IMR-90 (cell line): Measurements from ENCODE around the gene DDN. TPM values are rescaled to one million over a fixed set of nuclear protein-coding genes. Genes with fewer than 3 reads are reported as not detected.

Source experiments
- ATAC-seq: fragments of 200-7000 bp; cut with Tn5 transposase; 2 replicates; pipeline ENCODE4 v1.9.1; 2020; ENCODE audit warnings: low read depth, mild to moderate bottlenecking, moderate library complexity
- BruUV-seq: library from RNA; stranded (reverse); fragments of 400-500 nt; replicated peaks from 2 replicates; lab custom pipeline; 2021; lab: Mats Ljungman, UMichigan
- CTCF ChIA-PET: fragments of 300-600 bp; formaldehyde crosslinking; extraction: SDS; loops from one replicate; lab custom pipeline; 2021; ENCODE audit warnings: antibody characterized with exemption; lab: Yijun Ruan, JAX
- POLR2A ChIA-PET: fragments of 300-600 bp; sonication (Branson Sonifier 250); formaldehyde crosslinking; loops from one replicate; lab custom pipeline; 2022; ENCODE audit warnings: antibody characterized with exemption; ENCODE audit not compliant: unreplicated experiment; lab: Charles Lee
- DNase-seq: peaks from one replicate; pipeline ENCODE4 v3.0.0; 2013
- H2AFZ ChIP-seq: replicated peaks from 2 replicates; pipeline ENCODE3; 2013; ENCODE audit warnings: low read length, mild to moderate bottlenecking; ENCODE audit not compliant: poor library complexity
- H2AK5ac ChIP-seq: 2 replicates; pipeline ENCODE4 v1.6.1; 2013; ENCODE audit warnings: low read depth, low read length, inconsistent platforms
- H2AK9ac ChIP-seq: replicated peaks from 2 replicates; pipeline ENCODE3; 2013; ENCODE audit warnings: mild to moderate bottlenecking, low read depth, low read length, moderate library complexity; ENCODE audit not compliant: poor library complexity
- H2BK120ac ChIP-seq: 2 replicates; pipeline ENCODE4 v1.6.1; 2013; ENCODE audit warnings: low read depth, low read length, inconsistent platforms
- H2BK15ac ChIP-seq: 3 replicates; pipeline ENCODE4 v1.6.1; 2013; ENCODE audit warnings: low read depth, low read length, inconsistent platforms
- H2BK20ac ChIP-seq: 2 replicates; pipeline ENCODE4 v1.6.1; 2013; ENCODE audit warnings: low read depth, mild to moderate bottlenecking, inconsistent platforms, low read length, moderate library complexity
- H2BK5ac ChIP-seq: 2 replicates; pipeline ENCODE4 v1.6.1; 2013; ENCODE audit warnings: mild to moderate bottlenecking, low read depth, low read length, inconsistent platforms; ENCODE audit not compliant: poor library complexity, severe bottlenecking
- H3K14ac ChIP-seq: replicated peaks from 2 replicates; pipeline ENCODE4 v1.6.1; 2013; ENCODE audit warnings: low read depth, low read length, inconsistent platforms
- H3K18ac ChIP-seq: 2 replicates; pipeline ENCODE4 v1.6.1; 2013; ENCODE audit warnings: low read depth, low read length, control low read depth
- H3K23ac ChIP-seq: 2 replicates; pipeline ENCODE4 v1.6.1; 2013; ENCODE audit warnings: low read depth, low read length, inconsistent platforms
- H3K27ac ChIP-seq: 2 replicates; pipeline ENCODE4 v1.5.1; 2013; ENCODE audit warnings: mild to moderate bottlenecking, control low read depth, low read length; ENCODE audit not compliant: insufficient read depth
- H3K27me3 ChIP-seq: 2 replicates; pipeline ENCODE4 v1.6.1; 2013; ENCODE audit warnings: low read length; ENCODE audit not compliant: control insufficient read depth, insufficient read depth
- H3K36me3 ChIP-seq: 2 replicates; pipeline ENCODE4 v1.6.1; 2013; ENCODE audit warnings: low read length, mixed read lengths; ENCODE audit not compliant: control insufficient read depth, insufficient read depth
- H3K4ac ChIP-seq: 2 replicates; pipeline ENCODE4 v1.6.1; 2013; ENCODE audit warnings: low read depth, low read length, inconsistent platforms
- H3K4me1 ChIP-seq: 2 replicates; pipeline ENCODE4 v1.6.1; 2013; ENCODE audit warnings: low read length, mixed read lengths; ENCODE audit not compliant: control insufficient read depth, insufficient read depth
- H3K4me2 ChIP-seq: 2 replicates; pipeline ENCODE4 v1.6.1; 2013; ENCODE audit warnings: low read depth, mild to moderate bottlenecking, control low read depth, low read length, moderate library complexity
- H3K4me3 ChIP-seq: 2 replicates; pipeline ENCODE4 v1.5.1; 2013; ENCODE audit warnings: low read depth, mild to moderate bottlenecking, control low read depth, low read length, moderate library complexity; ENCODE audit not compliant: insufficient read depth
- H3K56ac ChIP-seq: 2 replicates; pipeline ENCODE4 v1.6.1; 2013; ENCODE audit warnings: low read length, inconsistent platforms; ENCODE audit not compliant: insufficient read depth; ENCODE audit errors: extremely low read depth
- H3K79me1 ChIP-seq, 2 experiments: 2 replicates each; pipeline ENCODE4 v1.6.1; 2013; ENCODE audit warnings: low read length in 2 of 2, inconsistent platforms in 1 of 2, low read depth in 1 of 2
- H3K9ac ChIP-seq: 2 replicates; pipeline ENCODE4 v1.6.1; 2013; ENCODE audit warnings: low read depth, low read length, control low read depth
- H3K9me1 ChIP-seq: 2 replicates; pipeline ENCODE4 v1.6.1; 2013; ENCODE audit warnings: low read length, inconsistent platforms; ENCODE audit not compliant: insufficient read depth
- H3K9me3 ChIP-seq: 2 replicates; pipeline ENCODE4 v1.6.1; 2013; ENCODE audit warnings: low read length; ENCODE audit not compliant: control insufficient read depth, insufficient read depth
- H4K20me1 ChIP-seq: 2 replicates; pipeline ENCODE4 v1.6.1; 2013; ENCODE audit warnings: low read length, inconsistent platforms; ENCODE audit not compliant: insufficient read depth
- H4K5ac ChIP-seq: 2 replicates; pipeline ENCODE4 v1.6.1; 2013; ENCODE audit warnings: mild to moderate bottlenecking, low read depth, low read length, control low read depth
- H4K8ac ChIP-seq, 2 experiments: 2 replicates each; pipeline ENCODE4 v1.6.1; 2013; ENCODE audit warnings: low read depth in 2 of 2, low read length in 2 of 2, control low read depth in 1 of 2, inconsistent platforms in 1 of 2
- H4K91ac ChIP-seq: 2 replicates; pipeline ENCODE4 v1.6.1; 2013; ENCODE audit warnings: low read depth, low read length, inconsistent platforms; ENCODE audit not compliant: insufficient read depth
- BHLHE40 ChIP-seq: fragments of 150-350 bp; IDR thresholded peaks from 2 replicates; pipeline ENCODE4 v1.6.1; 2016; ENCODE audit warnings: mild to moderate bottlenecking, low read depth, low read length
- POLR2A ChIP-seq: IDR thresholded peaks from 2 replicates; pipeline ENCODE4 v1.6.1; 2012; ENCODE audit warnings: mild to moderate bottlenecking, low read depth, low read length
- SMC3 ChIP-seq: fragments of 150-350 bp; IDR thresholded peaks from 2 replicates; pipeline ENCODE4 v1.6.1; 2016; ENCODE audit warnings: low read depth, mild to moderate bottlenecking, antibody characterized with exemption, low read length, moderate library complexity
- WGBS, 2 experiments: methylation state at CpG; one replicate each; pipeline versions ENCODE4 v1.1.5 to v1.1.7; 2013; ENCODE audit warnings: missing lambda C conversion rate in 2 of 2; ENCODE audit not compliant: insufficient read length in 1 of 2; ENCODE audit errors: extremely low coverage in 2 of 2; 5-methylcytosine and 5-hydroxymethylcytosine counted together
- dilution Hi-C: fragments of 300-500 bp; cut with HindIII; formaldehyde crosslinking; loops from one replicate; pipeline ENCODE4 v1.14.3; 2018; ENCODE audit warnings: low sequenced_read_pairs; ENCODE audit not compliant: unreplicated experiment
- in situ Hi-C: fragments of 300-500 bp; cut with MboI; formaldehyde crosslinking; loops from 3 replicates; pipeline ENCODE4 v1.14.3; 2019; ENCODE audit warnings: low sequenced_read_pairs, inconsistent platforms, mixed read lengths
- intact Hi-C: fragments of 100-400 bp; cut with micrococcal nuclease; formaldehyde crosslinking; loops from 2 replicates; pipeline ENCODE4 v1.10.0; 2022
- polyA plus RNA-seq, 3 experiments: library from polyadenylated mRNA; depleted of rRNA; stranded (reverse); fragments of >200 nt; gene quantifications; 2 replicates each; pipeline ENCODE4 v1.2.3, GENCODE V29; 2012; ENCODE audit warnings: low replicate concordance in 1 of 3
- total RNA-seq: library from RNA; depleted of rRNA; stranded (reverse); fragments of >200 nt; gene quantifications from 2 replicates; pipeline ENCODE4 v1.2.3, GENCODE V29; 2012
- TF ChIP-seq, protein P1 (sequence below): fragments of 150-350 bp; IDR thresholded peaks from 2 replicates; pipeline ENCODE4 v1.6.1; 2016; ENCODE audit warnings: low read depth, mild to moderate bottlenecking, low read length, moderate library complexity, borderline replicate concordance
- TF ChIP-seq, protein P2 (sequence below): fragments of 150-350 bp; IDR thresholded peaks from 2 replicates; pipeline ENCODE4 v1.6.1; 2017; ENCODE audit warnings: mild to moderate bottlenecking, antibody characterized with exemption, low read length, low read depth

DDN gene
- total and polyA plus RNA-seq, 2 of the 4 experiments (the other 2 are of a cell fraction), result 0.18 to 0.21 TPM

DNA sequence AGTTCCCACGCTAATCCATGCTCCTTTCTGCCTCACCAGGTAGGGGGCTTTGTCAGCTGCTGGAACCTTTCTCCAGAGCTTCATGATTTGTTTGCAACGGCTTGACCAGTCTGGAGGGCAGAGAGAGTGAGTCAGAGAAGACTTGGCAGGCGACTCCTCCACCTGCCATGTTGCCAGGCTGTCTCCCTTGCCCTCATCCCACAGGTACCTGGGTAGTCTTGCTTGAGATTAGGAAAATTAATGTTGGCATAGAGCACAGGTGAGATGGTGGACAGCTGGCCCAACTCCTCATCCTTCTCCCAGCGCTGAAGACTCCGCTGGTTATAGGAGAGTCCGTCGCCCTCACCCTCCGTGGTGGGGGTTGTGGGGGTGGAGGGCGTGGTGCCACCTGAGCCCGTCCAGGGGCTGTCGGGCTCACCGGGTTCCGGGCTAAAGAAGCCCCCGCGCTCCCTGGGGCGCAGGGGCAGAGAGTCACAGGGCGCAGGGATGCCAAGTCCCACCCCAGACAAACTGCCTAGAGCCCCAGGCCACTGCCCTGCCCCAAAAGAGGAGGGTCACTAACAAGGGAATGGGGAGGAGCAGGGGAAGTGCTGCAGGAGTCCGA is 42.8 kb upstream of the DDN start:
- TF ChIP-seq, protein P1, sequence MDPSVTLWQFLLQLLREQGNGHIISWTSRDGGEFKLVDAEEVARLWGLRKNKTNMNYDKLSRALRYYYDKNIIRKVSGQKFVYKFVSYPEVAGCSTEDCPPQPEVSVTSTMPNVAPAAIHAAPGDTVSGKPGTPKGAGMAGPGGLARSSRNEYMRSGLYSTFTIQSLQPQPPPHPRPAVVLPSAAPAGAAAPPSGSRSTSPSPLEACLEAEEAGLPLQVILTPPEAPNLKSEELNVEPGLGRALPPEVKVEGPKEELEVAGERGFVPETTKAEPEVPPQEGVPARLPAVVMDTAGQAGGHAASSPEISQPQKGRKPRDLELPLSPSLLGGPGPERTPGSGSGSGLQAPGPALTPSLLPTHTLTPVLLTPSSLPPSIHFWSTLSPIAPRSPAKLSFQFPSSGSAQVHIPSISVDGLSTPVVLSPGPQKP, result no peak
- no peak for TF ChIP-seq SMC3
- TF ChIP-seq BHLHE40, result no peak
- TF ChIP-seq, protein P2, sequence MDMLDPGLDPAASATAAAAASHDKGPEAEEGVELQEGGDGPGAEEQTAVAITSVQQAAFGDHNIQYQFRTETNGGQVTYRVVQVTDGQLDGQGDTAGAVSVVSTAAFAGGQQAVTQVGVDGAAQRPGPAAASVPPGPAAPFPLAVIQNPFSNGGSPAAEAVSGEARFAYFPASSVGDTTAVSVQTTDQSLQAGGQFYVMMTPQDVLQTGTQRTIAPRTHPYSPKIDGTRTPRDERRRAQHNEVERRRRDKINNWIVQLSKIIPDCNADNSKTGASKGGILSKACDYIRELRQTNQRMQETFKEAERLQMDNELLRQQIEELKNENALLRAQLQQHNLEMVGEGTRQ, result no peak
- TF ChIP-seq POLR2A, result no peak
- H3K56ac ChIP-seq, result no peak overlapping the region
- intact Hi-C loops, result no loop called here
- H2BK5ac ChIP-seq, result no peak overlapping the region
- peak overlapping the region; percentile 16 for H2AK9ac ChIP-seq
- peaks cover 90% of the 10 kb centered on the region for H3K36me3 ChIP-seq
- ChIA-PET CTCF (no interaction called here), POLR2A (no interaction called here)
- no peak overlapping the region for H3K4ac ChIP-seq
- H3K9me1 ChIP-seq, result no peaks in the 10 kb centered on the region
- H2AFZ ChIP-seq, result no peak overlapping the region
- H3K27ac ChIP-seq, result no peak overlapping the region
- H2BK120ac ChIP-seq, result no peak overlapping the region
- no peak overlapping the region for H3K4me3 ChIP-seq
- H4K8ac ChIP-seq, result no peak overlapping the region
- in situ Hi-C loops, result no loop called here
- dilution Hi-C loops, result no loop called here
- no peak overlapping the region for H4K91ac ChIP-seq
- 90% methylated on average over 1 of the region's 18 CpGs; no CpG with 5 or more reads in 1 of the 2 experiments for WGBS, 2 experiments
- no peaks in the 10 kb centered on the region for H3K9me3 ChIP-seq
- no peak for ATAC-seq
- H3K4me1 ChIP-seq, result no peaks in the 10 kb centered on the region
- no peak overlapping the region for H3K18ac ChIP-seq
- no peak overlapping the region for H2BK15ac ChIP-seq
- H4K20me1 ChIP-seq, result peaks cover 23% of the 10 kb centered on the region; the same call in 1 of the 2 replicates
- H3K14ac ChIP-seq, result no peak overlapping the region
- no peak overlapping the region for H2AK5ac ChIP-seq
- BruUV-seq, result no TSS peak
- peaks cover 26 to 45% of the 10 kb centered on the region in 2 experiments for H3K79me1 ChIP-seq
- H3K27me3 ChIP-seq, result no peaks in the 10 kb centered on the region
- no peak overlapping the region for H4K5ac ChIP-seq
- H2BK20ac ChIP-seq, result no peak overlapping the region
- no peak overlapping the region for H3K23ac ChIP-seq
- H3K4me2 ChIP-seq, result no peak overlapping the region
- no peak for DNase-seq
- no peak overlapping the region for H3K9ac ChIP-seq
